H1 (cell line): ENCODE measurements around the gene UBN2. TPM values are rescaled to one million over a fixed set of nuclear protein-coding genes. Genes with fewer than 3 reads are reported as not detected.

ENCODE experiments used
- CTCF ChIA-PET: fragments of 300-600 bp; sonication (Branson Sonifier 250); formaldehyde crosslinking; loops from one replicate; lab custom pipeline; 2021; ENCODE audit not compliant: partially characterized antibody; lab: Charles Lee
- POLR2A ChIA-PET: fragments of 300-600 bp; sonication (Branson Sonifier 250); formaldehyde crosslinking; loops from one replicate; lab custom pipeline; 2021; ENCODE audit warnings: inconsistent platforms; ENCODE audit not compliant: partially characterized antibody; lab: Charles Lee
- DNase-seq, 2 experiments: peaks; one replicate each; pipeline versions ENCODE4 v3.0.0 to v3.0.0-alpha.2; 2010 to 2022; ENCODE audit warnings: low spot score in 2 of 2, low read depth in 1 of 2, mixed read lengths in 1 of 2
- FAIRE-seq: peaks from 2 replicates; lab custom pipeline; 2011; peaks lifted over from hg19 to GRCh38; lab: Jason Lieb, UNC
- H2AFZ ChIP-seq: 2 replicates; pipeline ENCODE4 v1.8.1; 2012; ENCODE audit warnings: low read length, inconsistent platforms
- H2AK5ac ChIP-seq: 2 replicates; pipeline ENCODE4 v1.6.1; 2013; ENCODE audit warnings: low read depth, low read length
- H2BK120ac ChIP-seq: replicated peaks from 2 replicates; pipeline ENCODE3; 2013; ENCODE audit warnings: low read depth, low read length, inconsistent platforms
- H2BK12ac ChIP-seq: 2 replicates; pipeline ENCODE4 v1.6.1; 2013; ENCODE audit warnings: low read depth, low read length
- H2BK15ac ChIP-seq: 2 replicates; pipeline ENCODE4 v1.6.1; 2013; ENCODE audit warnings: low read length
- H2BK20ac ChIP-seq: 2 replicates; pipeline ENCODE4 v1.6.1; 2013; ENCODE audit warnings: low read length
- H2BK5ac ChIP-seq: 2 replicates; pipeline ENCODE4 v1.6.1; 2013; ENCODE audit warnings: low read depth, low read length
- H3K14ac ChIP-seq: 2 replicates; pipeline ENCODE4 v1.6.1; 2013; ENCODE audit warnings: inconsistent platforms; ENCODE audit not compliant: insufficient read length
- H3K18ac ChIP-seq: 2 replicates; pipeline ENCODE4 v1.6.1; 2013; ENCODE audit warnings: low read length; ENCODE audit errors: extremely low read depth
- H3K23ac ChIP-seq: 2 replicates; pipeline ENCODE4 v1.6.1; 2013; ENCODE audit warnings: inconsistent platforms; ENCODE audit not compliant: insufficient read length
- H3K23me2 ChIP-seq: 2 replicates; pipeline ENCODE4 v1.6.1; 2013; ENCODE audit warnings: low read depth, low read length
- H3K27ac ChIP-seq: 2 replicates; pipeline ENCODE4 v1.6.1; 2011; ENCODE audit warnings: low read depth, low read length, inconsistent platforms
- H3K27me3 ChIP-seq, 4 experiments: replicated peaks in 1 of 4; 1 replicate in 1 of 4; 2 replicates in 3 of 4; pipeline versions ENCODE4 v1.6.1 to v1.8.1; 2011 to 2013; ENCODE audit warnings: low read length in 3 of 4, mild to moderate bottlenecking in 3 of 4, inconsistent platforms in 2 of 4, mixed read lengths in 2 of 4, moderate library complexity in 1 of 4; ENCODE audit not compliant: control insufficient read depth in 3 of 4, insufficient read depth in 3 of 4; ENCODE audit errors: extremely low read depth in 1 of 4
- H3K36me3 ChIP-seq, 4 experiments: 2 replicates each; pipeline versions ENCODE4 v1.6.1 to v1.8.1; 2011 to 2013; ENCODE audit warnings: mild to moderate bottlenecking in 4 of 4, low read length in 3 of 4, moderate library complexity in 2 of 4, control low read depth in 1 of 4, inconsistent platforms in 1 of 4; ENCODE audit not compliant: insufficient read depth in 4 of 4, control insufficient read depth in 2 of 4
- H3K4ac ChIP-seq: replicated peaks from 2 replicates; pipeline ENCODE3; 2013; ENCODE audit warnings: low read length, low read depth, mixed read lengths, inconsistent platforms; ENCODE audit not compliant: insufficient read length
- H3K4me1 ChIP-seq, 4 experiments: replicated peaks in 1 of 4; 1 replicate in 1 of 4; 2 replicates in 3 of 4; pipeline versions ENCODE4 v1.6.1 to v1.8.1; 2011 to 2013; ENCODE audit warnings: low read length in 3 of 4, inconsistent platforms in 2 of 4, mixed read lengths in 1 of 4; ENCODE audit not compliant: insufficient read depth in 4 of 4, control insufficient read depth in 3 of 4
- H3K4me2 ChIP-seq, 2 experiments: 2 replicates each; pipeline versions ENCODE4 v1.6.1 to v1.8.1; 2011 to 2013; ENCODE audit warnings: low read depth in 2 of 2, low read length in 2 of 2, control low read depth in 1 of 2, inconsistent platforms in 1 of 2, mild to moderate bottlenecking in 1 of 2; ENCODE audit not compliant: insufficient read depth in 1 of 2
- H3K4me3 ChIP-seq, 4 experiments: fragments of 200-600, 300-600 bp in 1 of 4; sonication (generic), shearing (Covaris generic), sonication (Bioruptor Twin) in 1 of 4; 2 replicates each; pipeline versions ENCODE4 v1.5.1 to v1.8.1; 2011 to 2016; ENCODE audit warnings: low read length in 4 of 4, low read depth in 3 of 4, control low read depth in 2 of 4, inconsistent platforms in 2 of 4, mild to moderate bottlenecking in 2 of 4, mixed read lengths in 1 of 4, moderate library complexity in 1 of 4; ENCODE audit not compliant: insufficient read depth in 2 of 4; ENCODE audit errors: extremely low read depth in 1 of 4
- H3K56ac ChIP-seq: replicated peaks from 2 replicates; pipeline ENCODE3; 2013; ENCODE audit warnings: low read depth, mild to moderate bottlenecking, mixed read lengths, low read length, inconsistent platforms; ENCODE audit not compliant: insufficient read length
- H3K79me1 ChIP-seq: 2 replicates; pipeline ENCODE4 v1.6.1; 2013; ENCODE audit warnings: low read depth, low read length, control low read depth
- H3K79me2 ChIP-seq, 2 experiments: 2 replicates each; pipeline versions ENCODE4 v1.6.1 to v1.8.1; 2012 to 2013; ENCODE audit warnings: low read length in 2 of 2, mild to moderate bottlenecking in 2 of 2, inconsistent platforms in 1 of 2; ENCODE audit not compliant: insufficient read depth in 2 of 2, control insufficient read depth in 1 of 2
- H3K9ac ChIP-seq, 4 experiments: replicated peaks in 1 of 4; 1 replicate in 1 of 4; 2 replicates in 3 of 4; pipeline versions ENCODE4 v1.6.1 to v1.8.1; 2011 to 2013; ENCODE audit warnings: low read depth in 3 of 4, low read length in 3 of 4, control low read depth in 2 of 4, mild to moderate bottlenecking in 2 of 4, moderate library complexity in 2 of 4, inconsistent platforms in 1 of 4; ENCODE audit errors: extremely low read depth in 1 of 4
- H3K9me3 ChIP-seq, 2 experiments: 2 replicates each; pipeline versions ENCODE4 v1.6.1 to v1.8.1; 2012 to 2013; ENCODE audit warnings: mild to moderate bottlenecking in 2 of 2, moderate library complexity in 2 of 2, control low read depth in 1 of 2, inconsistent platforms in 1 of 2, low read depth in 1 of 2, low read length in 1 of 2, mixed read lengths in 1 of 2; ENCODE audit not compliant: insufficient read depth in 2 of 2
- H4K20me1 ChIP-seq, 2 experiments: replicated peaks in 1 of 2; 2 replicates each; pipeline versions ENCODE3 to v1.8.1; 2011 to 2013; ENCODE audit warnings: inconsistent platforms in 2 of 2, low read length in 2 of 2, mild to moderate bottlenecking in 1 of 2; ENCODE audit not compliant: insufficient read depth in 2 of 2, control insufficient read depth in 1 of 2
- H4K5ac ChIP-seq: 2 replicates; pipeline ENCODE4 v1.6.1; 2013; ENCODE audit warnings: low read length, low read depth, mixed read lengths, inconsistent platforms; ENCODE audit not compliant: insufficient read length
- H4K8ac ChIP-seq: 2 replicates; pipeline ENCODE4 v1.8.0; 2013; ENCODE audit warnings: mild to moderate bottlenecking, moderate library complexity, low read length, inconsistent platforms; ENCODE audit not compliant: insufficient read depth; ENCODE audit errors: extremely low read depth
- H4K91ac ChIP-seq: replicated peaks from 2 replicates; pipeline ENCODE3; 2013; ENCODE audit warnings: low read length, mixed read lengths, inconsistent platforms; ENCODE audit not compliant: insufficient read length
- ATF2 ChIP-seq: IDR thresholded peaks from 2 replicates; pipeline ENCODE4 v1.6.1; 2012; ENCODE audit warnings: low read length, inconsistent platforms
- PHF8 ChIP-seq: fragments of 200-600 bp; sonication (generic); conservative IDR thresholded peaks from 2 replicates; pipeline ENCODE4 v1.7.1; 2012; ENCODE audit warnings: low read depth, mild to moderate bottlenecking, inconsistent platforms, low read length, moderate library complexity
- POLR2AphosphoS5 ChIP-seq: IDR thresholded peaks from 2 replicates; pipeline ENCODE4 v1.6.1; 2011; ENCODE audit warnings: low read depth, low read length
- SIRT6 ChIP-seq: IDR thresholded peaks from one replicate; pipeline ENCODE4 v1.7.1; 2012; ENCODE audit warnings: low read length, inconsistent platforms
- SP1 ChIP-seq: IDR thresholded peaks from 2 replicates; pipeline ENCODE4 v1.6.1; 2011; ENCODE audit warnings: low read depth, low read length
- TAF7 ChIP-seq: optimal IDR thresholded peaks from 2 replicates; pipeline ENCODE3; 2011; ENCODE audit warnings: low read depth, mild to moderate bottlenecking, inconsistent platforms, low read length, moderate library complexity, borderline replicate concordance
- YY1 ChIP-seq: IDR thresholded peaks from 2 replicates; pipeline ENCODE4 v1.6.1; 2011; ENCODE audit warnings: low read depth, mild to moderate bottlenecking, low read length
- ZNF274 ChIP-seq: IDR thresholded peaks from 2 replicates; pipeline ENCODE4 v1.7.0; 2012; ENCODE audit warnings: low read length, borderline replicate concordance; ENCODE audit errors: extremely low read depth
- WGBS, 2 experiments: shearing (Covaris generic) in 1 of 2; methylation state at CpG; one replicate each; pipeline versions ENCODE4 v1.1.6 to v1.1.7; 2013 to 2015; ENCODE audit warnings: low lambda C conversion rate in 2 of 2, mixed read lengths in 2 of 2, inconsistent platforms in 1 of 2, low coverage in 1 of 2, missing lambda C conversion rate in 1 of 2; ENCODE audit not compliant: insufficient replicate concordance in 2 of 2, insufficient coverage in 1 of 2, insufficient read length in 1 of 2; ENCODE audit errors: extremely low coverage in 1 of 2, missing lambda C conversion rate in 1 of 2; 5-methylcytosine and 5-hydroxymethylcytosine counted together
- polyA plus RNA-seq, 7 experiments: library from polyadenylated mRNA; depleted of rRNA in 3 of 7; stranded (reverse) in 5 of 7; unstranded in 2 of 7; fragments of >200 nt in 5 of 7; fragments of 200-250 nt in 2 of 7; gene quantifications; 1 replicate in 5 of 7; 2 replicates in 1 of 7; 4 replicates in 1 of 7; pipeline versions ENCODE4 v1.2.1 to v1.2.3, GENCODE V29; 2011 to 2013; ENCODE audit warnings: missing spikeins in 2 of 7, mixed read lengths in 2 of 7
- total RNA-seq: library from RNA; stranded (reverse); fragmentation: NEBNext Ultra II Directional; extraction: Animal tissue kit (Norgen Biotek cat#: 25700); gene quantifications from 2 replicates; pipeline ENCODE4 v1.2.1, GENCODE V29; 2021

The UBN2 gene
- total and polyA plus RNA-seq, 2 of the 8 experiments (the other 6 are each of a cell fraction or from before 2014, with no cell fraction given), result 4.1 to 39.6 TPM

GRCh38 chr7:139341058-139341775, 110.2 kb downstream of the UBN2 start, which contains the start of gene FMC1:
Gene FMC1, plus strand, starts transcription at chr7:139341337. Its CDS starts 48 bp downstream, at chr7:139341385.
- H3K27ac ChIP-seq, result peak within 1 kb of the TSS; percentile 99
- peak within 1 kb of the TSS; percentile 79 to 98 (median 92) for H3K4me3 ChIP-seq
- 1% methylated on average over 50 of the region's 54 CpGs; no CpG with 5 or more reads in 1 of the 2 experiments for WGBS, 2 experiments
- H2BK120ac ChIP-seq, result peak within 1 kb of the TSS; percentile 52
- peaks cover 0 to 3% (median under 1%) of the 10 kb centered on the region in 4 experiments; a peak in 1 of 8 replicates for H3K36me3 ChIP-seq
- peak within 1 kb of the TSS; percentile 98 for H3K56ac ChIP-seq
- ChIA-PET CTCF (interaction anchor here (8.9 kb wide), 1 partner anchor 20 kb away, joined by 54 read pairs; no protein-coding TSS in a partner anchor), POLR2A (interaction anchor here (1.2 to 2.9 kb wide), 2 partner anchors 15 to 18 kb away, joined by 7 to 14 read pairs; partner anchors contain the start of gene LUC7L2)
- peak; percentile 82 to 88 for DNase-seq
- peak within 1 kb of the TSS; percentile 80 to 82 for H3K4me2 ChIP-seq
- H3K14ac ChIP-seq, result no peak within 1 kb of the TSS
- H2AFZ ChIP-seq, result peak within 1 kb of the TSS; percentile 33; the same call in 1 of the 2 replicates
- H2BK15ac ChIP-seq, result 0 out of 2 replicates have a peak within 1 kb of the TSS, but pooled peaks have one; percentile 61
- H3K9me3 ChIP-seq, result peaks cover 0 to 5% of the 10 kb centered on the region in 2 experiments; a peak in 2 of 4 replicates
- peaks cover 0 to 5% (median 4%) of the 10 kb centered on the region in 4 experiments; a peak in 5 of 7 replicates for H3K4me1 ChIP-seq
- peak within 1 kb of the TSS; percentile 93 to 100 (median 96) for H3K9ac ChIP-seq
- FAIRE-seq, result no peak
- H4K8ac ChIP-seq, result peak within 1 kb of the TSS; percentile 99
- H4K91ac ChIP-seq, result peak within 1 kb of the TSS; percentile 99
- H4K5ac ChIP-seq, result peak within 1 kb of the TSS; percentile 95
- H2BK12ac ChIP-seq, result peak within 1 kb of the TSS; percentile 97; the same call in 1 of the 2 replicates
- peaks cover 0 to 1% (median 0%) of the 10 kb centered on the region in 4 experiments; a peak in 1 of 7 replicates for H3K27me3 ChIP-seq
- no peaks in the 10 kb centered on the region for H4K20me1 ChIP-seq
- H3K23me2 ChIP-seq, result peaks cover 2% of the 10 kb centered on the region; the same call in 1 of the 2 replicates
- peak within 1 kb of the TSS; percentile 100 for H2BK5ac ChIP-seq
- H3K79me2 ChIP-seq, result peaks cover 0 to 21% of the 10 kb centered on the region in 2 experiments; a peak in 2 of 4 replicates
- 0 out of 2 replicates have a peak, but pooled peaks cover 2% of the 10 kb centered on the region for H3K79me1 ChIP-seq
- H3K4ac ChIP-seq, result peak within 1 kb of the TSS; percentile 94
- no peak within 1 kb of the TSS for H2AK5ac ChIP-seq
- no peak within 1 kb of the TSS for H3K23ac ChIP-seq
- H2BK20ac ChIP-seq, result 0 out of 2 replicates have a peak within 1 kb of the TSS, but pooled peaks have one; percentile 72
- H3K18ac ChIP-seq, result peak within 1 kb of the TSS; percentile 98
- TF ChIP-seq PHF8 (peak; percentile 98), YY1 (peak; percentile 87), ATF2 (no peak), ZNF274 (no peak), TAF7 (peak; percentile 48), POLR2AphosphoS5 (peak; percentile 77; the same call in 1 of the 2 replicates), SP1 (peak; percentile 80), SIRT6 (no peak)
